GM13977 (cell line): ENCODE measurements around the gene RTN4IP1.

ENCODE experiments used
- DNase-seq: peaks from one replicate; pipeline ENCODE4 v3.0.0; 2012; ENCODE audit warnings: low spot score
- in situ Hi-C: fragments of 300-500 bp; cut with MboI; formaldehyde crosslinking; loops from one replicate; pipeline ENCODE4 v1.12.0; 2022; ENCODE audit warnings: low sequenced_read_pairs, low pct_unique_long_range_greater_than_20kb, mixed read lengths, inconsistent platforms; ENCODE audit not compliant: unreplicated experiment
- TF ChIP-seq, protein P1 (sequence below): IDR thresholded peaks from 2 replicates; pipeline ENCODE4 v1.5.1; 2012; ENCODE audit warnings: mild to moderate bottlenecking, control low read depth; ENCODE audit not compliant: insufficient read depth; ENCODE audit errors: extremely low read depth, missing control alignments

Gene RTN4IP1

DNA sequence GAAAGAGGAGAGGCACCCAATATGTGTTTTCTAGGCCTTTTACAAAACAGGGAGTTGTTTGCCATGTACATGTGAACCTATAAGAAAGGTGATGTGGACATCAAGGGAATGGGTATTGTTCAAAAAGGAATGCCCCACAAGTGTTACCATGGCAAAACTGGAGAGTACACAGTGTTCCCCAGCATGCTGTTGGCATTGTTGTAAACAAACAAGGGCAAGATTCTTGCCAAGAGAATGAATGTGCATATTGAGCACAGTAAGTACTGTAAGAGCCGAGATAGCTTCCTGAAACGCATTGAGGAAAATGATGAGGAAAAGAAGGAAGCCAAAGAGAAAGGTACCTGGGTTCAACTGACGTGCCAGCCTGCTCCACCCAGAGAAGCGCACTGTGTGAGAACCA, 13.2 kb upstream of the RTN4IP1 start:
- DNase-seq: no peak
- TF ChIP-seq, protein P1, sequence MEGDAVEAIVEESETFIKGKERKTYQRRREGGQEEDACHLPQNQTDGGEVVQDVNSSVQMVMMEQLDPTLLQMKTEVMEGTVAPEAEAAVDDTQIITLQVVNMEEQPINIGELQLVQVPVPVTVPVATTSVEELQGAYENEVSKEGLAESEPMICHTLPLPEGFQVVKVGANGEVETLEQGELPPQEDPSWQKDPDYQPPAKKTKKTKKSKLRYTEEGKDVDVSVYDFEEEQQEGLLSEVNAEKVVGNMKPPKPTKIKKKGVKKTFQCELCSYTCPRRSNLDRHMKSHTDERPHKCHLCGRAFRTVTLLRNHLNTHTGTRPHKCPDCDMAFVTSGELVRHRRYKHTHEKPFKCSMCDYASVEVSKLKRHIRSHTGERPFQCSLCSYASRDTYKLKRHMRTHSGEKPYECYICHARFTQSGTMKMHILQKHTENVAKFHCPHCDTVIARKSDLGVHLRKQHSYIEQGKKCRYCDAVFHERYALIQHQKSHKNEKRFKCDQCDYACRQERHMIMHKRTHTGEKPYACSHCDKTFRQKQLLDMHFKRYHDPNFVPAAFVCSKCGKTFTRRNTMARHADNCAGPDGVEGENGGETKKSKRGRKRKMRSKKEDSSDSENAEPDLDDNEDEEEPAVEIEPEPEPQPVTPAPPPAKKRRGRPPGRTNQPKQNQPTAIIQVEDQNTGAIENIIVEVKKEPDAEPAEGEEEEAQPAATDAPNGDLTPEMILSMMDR: no peak
- in situ Hi-C loops: no loop called here

DNA sequence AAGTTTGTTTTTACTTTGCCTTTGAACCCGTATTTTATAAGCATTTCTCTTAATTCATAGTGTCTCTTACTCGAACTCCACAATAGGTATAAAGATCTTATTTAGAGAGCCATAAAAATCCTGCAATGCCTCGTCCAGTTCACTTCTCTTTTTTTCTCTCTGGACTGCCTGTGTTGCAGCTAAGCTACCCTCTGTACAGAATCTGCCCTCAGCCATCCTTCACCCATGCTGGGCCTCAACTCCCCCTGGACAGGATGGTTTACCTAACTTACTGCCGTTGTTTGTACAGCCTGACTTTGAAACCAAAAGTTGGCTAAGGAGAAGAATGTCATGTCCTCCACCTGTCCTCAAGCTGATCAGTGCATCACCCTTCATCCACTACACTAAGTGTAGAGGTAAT, 10.5 kb upstream of the RTN4IP1 start:
- DNase-seq: no peak
- in situ Hi-C loops: no loop called here
- TF ChIP-seq, protein P1: no peak

DNA sequence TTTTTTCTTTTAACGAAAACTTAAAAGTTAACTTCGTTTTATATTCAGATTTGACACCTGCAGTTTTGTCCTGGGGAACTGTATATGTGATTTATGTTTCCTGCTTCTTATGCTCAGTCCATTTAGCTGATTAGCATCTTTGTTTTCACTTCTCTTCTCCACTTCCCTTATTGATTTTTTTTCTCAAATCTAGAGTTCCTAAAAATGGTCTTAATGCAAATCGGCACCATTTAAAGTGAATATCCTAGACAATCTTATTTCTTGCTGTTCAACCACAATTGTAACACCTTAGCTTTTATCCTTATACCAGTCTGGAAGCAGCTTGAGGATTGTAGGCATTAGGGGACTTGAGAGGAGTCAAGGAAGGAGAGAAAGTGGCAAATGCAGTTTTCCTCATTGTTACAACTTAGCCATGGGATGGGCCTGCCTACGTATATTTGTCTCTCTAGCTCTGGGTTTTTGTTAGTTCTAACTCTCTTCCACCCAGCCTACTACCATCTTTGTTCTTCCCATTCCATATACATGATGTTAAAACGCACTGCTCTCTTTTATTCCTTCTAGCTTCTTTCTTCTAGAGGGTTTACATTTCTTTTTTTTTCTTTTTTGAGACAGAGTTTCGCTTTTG, 8.5 kb upstream of the RTN4IP1 start:
- peak; percentile 53 for DNase-seq
- in situ Hi-C loops: no loop called here

DNA sequence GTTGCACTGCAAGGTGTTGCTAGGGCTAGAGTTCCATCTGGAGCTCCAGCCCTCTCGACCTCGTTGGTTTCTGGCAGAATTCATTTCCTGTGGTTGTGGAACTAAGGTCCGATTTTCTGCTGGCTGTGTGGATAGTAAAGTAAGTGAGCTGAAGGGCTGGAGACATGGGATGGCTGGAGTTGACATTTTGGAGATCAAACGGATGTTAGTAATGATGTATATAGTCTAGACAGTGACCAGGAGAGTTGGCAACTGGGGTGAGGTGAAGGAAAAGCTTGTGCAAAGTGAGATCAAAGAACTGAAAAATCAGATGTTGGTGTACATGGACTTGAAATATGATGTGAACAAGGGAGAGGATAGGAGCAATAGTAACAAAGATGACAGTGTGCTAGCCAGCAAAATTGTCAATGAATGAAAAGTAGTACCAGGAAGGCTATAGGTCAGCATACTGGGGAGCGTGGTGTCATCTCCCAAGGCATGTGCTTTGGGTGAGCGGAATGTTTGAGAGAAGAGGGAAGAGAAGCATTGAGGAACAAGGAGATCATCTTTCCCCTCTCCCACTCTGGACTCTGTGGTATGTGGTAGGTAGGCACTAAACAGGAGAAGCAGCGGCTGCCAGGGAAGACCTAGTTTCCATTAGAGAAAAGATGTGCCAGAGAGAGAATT, 7.9 kb upstream of the RTN4IP1 start:
- TF ChIP-seq, protein P1: no peak
- DNase-seq: no peak
- in situ Hi-C loops: no loop called here

More for the DNA sequence above, 8.5 kb upstream of the RTN4IP1 start:
- TF ChIP-seq, protein P1: no peak

DNA sequence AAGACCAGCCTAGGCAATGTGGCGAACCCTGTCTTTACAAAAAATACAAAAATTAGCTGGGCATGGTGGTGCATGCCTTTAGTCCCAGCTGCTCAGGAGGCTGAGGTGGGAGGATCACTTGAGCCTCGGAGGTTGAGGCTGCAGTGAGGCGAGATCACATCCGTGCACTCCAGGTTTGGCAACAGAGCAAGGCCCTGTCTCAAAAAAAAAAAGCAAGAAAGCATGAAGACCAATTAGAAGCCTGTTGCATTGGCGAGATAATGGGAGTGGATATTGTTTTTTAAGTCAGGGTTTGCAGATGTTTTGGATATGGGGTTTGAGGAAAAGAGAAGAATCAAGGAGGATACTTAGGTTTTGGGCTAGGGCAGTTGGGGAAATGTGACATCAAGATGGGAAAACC, 5.3 kb upstream of the RTN4IP1 start:
- in situ Hi-C loops: no loop called here
- TF ChIP-seq, protein P1: no peak
- DNase-seq: no peak

DNA sequence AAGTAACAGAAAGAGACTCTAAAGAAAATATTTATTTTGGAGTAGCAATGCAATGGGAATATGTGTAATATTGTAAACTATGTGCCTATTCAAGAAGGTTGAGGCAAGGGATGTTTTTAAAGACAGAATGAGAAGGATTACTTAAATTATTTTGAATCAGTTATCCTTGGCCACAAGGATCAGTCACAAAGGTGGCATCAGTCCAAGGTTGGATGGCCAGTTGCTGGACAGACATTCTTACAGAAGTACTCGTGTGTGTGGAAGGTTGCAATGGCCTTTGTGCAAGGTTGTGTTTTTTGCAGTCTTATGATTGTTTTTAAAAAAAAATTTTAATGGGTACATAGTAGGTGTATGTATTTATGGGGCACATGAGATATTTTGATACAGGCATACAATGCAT, 2.0 kb upstream of the RTN4IP1 start:
- TF ChIP-seq, protein P1: no peak

More for the DNA sequence above, 2.0 kb upstream of the RTN4IP1 start:
- DNase-seq: no peak
- in situ Hi-C loops: no loop called here
